ENCODE results near the gene TNS1.

GRCh38 chr2:217774232-217774631 lies 228.6 kb downstream of the TNS1 start:
- TF ChIP-seq NFYB (IDR thresholded peaks at IDR 0.05; ENCODE audit: extremely low read depth, insufficient read length) (no peak), POLR2A (conservative IDR thresholded peaks at IDR 0.05) (no peak), HDAC2 (IDR thresholded peaks at IDR 0.05) (no peak), PHB2 (IDR thresholded peaks at IDR 0.05; ENCODE audit: low read depth) (no peak)
- TF ChIP-seq, protein P1, sequence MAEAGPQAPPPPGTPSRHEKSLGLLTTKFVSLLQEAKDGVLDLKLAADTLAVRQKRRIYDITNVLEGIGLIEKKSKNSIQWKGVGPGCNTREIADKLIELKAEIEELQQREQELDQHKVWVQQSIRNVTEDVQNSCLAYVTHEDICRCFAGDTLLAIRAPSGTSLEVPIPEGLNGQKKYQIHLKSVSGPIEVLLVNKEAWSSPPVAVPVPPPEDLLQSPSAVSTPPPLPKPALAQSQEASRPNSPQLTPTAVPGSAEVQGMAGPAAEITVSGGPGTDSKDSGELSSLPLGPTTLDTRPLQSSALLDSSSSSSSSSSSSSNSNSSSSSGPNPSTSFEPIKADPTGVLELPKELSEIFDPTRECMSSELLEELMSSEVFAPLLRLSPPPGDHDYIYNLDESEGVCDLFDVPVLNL (CRISPR knock-in tag; IDR thresholded peaks at IDR 0.05; ENCODE audit: low read depth): no peak

Data from K562 (cell line).